ENCODE data around the gene TP53TG5. TPM values are rescaled to one million over a fixed set of nuclear protein-coding genes. Genes with fewer than 3 reads are reported as not detected.
A peak's percentile ranks its signal among the peaks of the same experiment; 100 is the strongest.

The TP53TG5 gene
- total and polyA plus RNA-seq, 2 experiments from 2014 or later: not detected

DNA sequence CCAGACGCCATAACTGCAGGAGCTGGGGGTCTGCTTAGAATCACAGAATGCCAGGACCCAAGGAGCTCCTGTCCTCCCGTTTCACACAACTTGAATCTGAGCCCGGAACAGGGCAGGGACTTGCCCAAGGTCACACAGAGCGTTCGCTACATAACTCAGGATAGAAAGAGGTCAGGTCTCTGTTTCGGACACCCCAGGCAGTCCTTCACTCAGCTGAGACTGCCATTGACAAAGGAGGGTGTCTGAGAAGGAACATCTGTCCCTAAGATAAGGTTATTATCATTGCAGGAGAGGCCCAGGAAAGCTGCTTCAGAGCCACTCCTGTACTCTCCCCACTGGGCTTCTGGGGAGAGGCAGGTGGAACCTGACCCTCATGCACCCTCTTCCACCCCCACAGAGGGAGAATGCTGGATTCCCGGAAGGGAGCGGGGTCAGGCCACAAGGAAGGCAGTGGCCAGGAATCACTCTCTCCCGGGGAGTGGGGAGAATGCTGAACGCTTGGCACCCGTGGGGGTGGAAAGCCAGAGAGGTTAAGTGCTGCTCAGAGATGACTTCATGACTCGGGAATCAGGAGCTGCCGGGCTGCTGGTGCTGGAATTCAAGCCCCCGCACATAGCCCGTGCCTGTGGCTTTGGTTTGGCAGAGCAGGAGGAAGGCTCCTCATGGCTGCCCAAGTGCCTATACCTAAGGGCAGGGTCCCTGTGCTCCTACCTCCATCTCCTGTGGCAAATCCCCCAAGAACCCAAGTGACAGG lies 40.6 kb downstream of the TP53TG5 start:
- peak overlapping the region; percentile 63; the same call in 1 of the 2 replicates for H3K27ac ChIP-seq (ENCODE audit: low read depth)
- DNase-seq (ENCODE audit: low spot score): no peak

More for the DNA sequence above, 40.6 kb downstream of the TP53TG5 start:
- Mint-ChIP-seq H3K27ac (peak overlapping the region; percentile 80), H3K27me3 (ENCODE audit: insufficient read depth, low read depth, poor library complexity) (peaks cover 7% of the 10 kb centered on the region), H3K36me3 (ENCODE audit: low read depth) (peaks cover 35% of the 10 kb centered on the region), H3K4me1 (peaks cover 60% of the 10 kb centered on the region), H3K4me3 (no peak overlapping the region; the same call in 2 of the 3 replicates), H3K9me3 (no peaks in the 10 kb centered on the region)
- no peak for TF ChIP-seq EZH2 (IDR thresholded peaks at IDR 0.05; ENCODE audit: low read depth, unreplicated experiment)
- TF ChIP-seq, protein P1, sequence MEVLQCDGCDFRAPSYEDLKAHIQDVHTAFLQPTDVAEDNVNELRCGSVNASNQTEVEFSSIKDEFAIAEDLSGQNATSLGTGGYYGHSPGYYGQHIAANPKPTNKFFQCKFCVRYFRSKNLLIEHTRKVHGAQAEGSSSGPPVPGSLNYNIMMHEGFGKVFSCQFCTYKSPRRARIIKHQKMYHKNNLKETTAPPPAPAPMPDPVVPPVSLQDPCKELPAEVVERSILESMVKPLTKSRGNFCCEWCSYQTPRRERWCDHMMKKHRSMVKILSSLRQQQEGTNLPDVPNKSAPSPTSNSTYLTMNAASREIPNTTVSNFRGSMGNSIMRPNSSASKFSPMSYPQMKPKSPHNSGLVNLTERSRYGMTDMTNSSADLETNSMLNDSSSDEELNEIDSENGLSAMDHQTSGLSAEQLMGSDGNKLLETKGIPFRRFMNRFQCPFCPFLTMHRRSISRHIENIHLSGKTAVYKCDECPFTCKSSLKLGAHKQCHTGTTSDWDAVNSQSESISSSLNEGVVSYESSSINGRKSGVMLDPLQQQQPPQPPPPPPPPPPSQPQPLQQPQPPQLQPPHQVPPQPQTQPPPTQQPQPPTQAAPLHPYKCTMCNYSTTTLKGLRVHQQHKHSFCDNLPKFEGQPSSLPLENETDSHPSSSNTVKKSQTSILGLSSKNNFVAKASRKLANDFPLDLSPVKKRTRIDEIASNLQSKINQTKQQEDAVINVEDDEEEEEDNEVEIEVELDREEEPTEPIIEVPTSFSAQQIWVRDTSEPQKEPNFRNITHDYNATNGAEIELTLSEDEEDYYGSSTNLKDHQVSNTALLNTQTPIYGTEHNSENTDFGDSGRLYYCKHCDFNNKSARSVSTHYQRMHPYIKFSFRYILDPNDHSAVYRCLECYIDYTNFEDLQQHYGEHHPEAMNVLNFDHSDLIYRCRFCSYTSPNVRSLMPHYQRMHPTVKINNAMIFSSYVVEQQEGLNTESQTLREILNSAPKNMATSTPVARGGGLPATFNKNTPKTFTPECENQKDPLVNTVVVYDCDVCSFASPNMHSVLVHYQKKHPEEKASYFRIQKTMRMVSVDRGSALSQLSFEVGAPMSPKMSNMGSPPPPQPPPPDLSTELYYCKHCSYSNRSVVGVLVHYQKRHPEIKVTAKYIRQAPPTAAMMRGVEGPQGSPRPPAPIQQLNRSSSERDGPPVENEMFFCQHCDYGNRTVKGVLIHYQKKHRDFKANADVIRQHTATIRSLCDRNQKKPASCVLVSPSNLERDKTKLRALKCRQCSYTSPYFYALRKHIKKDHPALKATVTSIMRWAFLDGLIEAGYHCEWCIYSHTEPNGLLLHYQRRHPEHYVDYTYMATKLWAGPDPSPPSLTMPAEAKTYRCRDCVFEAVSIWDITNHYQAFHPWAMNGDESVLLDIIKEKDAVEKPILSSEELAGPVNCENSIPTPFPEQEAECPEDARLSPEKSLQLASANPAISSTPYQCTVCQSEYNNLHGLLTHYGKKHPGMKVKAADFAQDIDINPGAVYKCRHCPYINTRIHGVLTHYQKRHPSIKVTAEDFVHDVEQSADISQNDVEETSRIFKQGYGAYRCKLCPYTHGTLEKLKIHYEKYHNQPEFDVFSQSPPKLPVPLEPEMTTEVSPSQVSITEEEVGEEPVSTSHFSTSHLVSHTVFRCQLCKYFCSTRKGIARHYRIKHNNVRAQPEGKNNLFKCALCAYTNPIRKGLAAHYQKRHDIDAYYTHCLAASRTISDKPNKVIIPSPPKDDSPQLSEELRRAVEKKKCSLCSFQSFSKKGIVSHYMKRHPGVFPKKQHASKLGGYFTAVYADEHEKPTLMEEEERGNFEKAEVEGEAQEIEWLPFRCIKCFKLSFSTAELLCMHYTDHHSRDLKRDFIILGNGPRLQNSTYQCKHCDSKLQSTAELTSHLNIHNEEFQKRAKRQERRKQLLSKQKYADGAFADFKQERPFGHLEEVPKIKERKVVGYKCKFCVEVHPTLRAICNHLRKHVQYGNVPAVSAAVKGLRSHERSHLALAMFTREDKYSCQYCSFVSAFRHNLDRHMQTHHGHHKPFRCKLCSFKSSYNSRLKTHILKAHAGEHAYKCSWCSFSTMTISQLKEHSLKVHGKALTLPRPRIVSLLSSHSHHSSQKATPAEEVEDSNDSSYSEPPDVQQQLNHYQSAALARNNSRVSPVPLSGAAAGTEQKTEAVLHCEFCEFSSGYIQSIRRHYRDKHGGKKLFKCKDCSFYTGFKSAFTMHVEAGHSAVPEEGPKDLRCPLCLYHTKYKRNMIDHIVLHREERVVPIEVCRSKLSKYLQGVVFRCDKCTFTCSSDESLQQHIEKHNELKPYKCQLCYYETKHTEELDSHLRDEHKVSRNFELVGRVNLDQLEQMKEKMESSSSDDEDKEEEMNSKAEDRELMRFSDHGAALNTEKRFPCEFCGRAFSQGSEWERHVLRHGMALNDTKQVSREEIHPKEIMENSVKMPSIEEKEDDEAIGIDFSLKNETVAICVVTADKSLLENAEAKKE (CRISPR knock-in tag; IDR thresholded peaks at IDR 0.05): no peak
- TF ChIP-seq NANOG (IDR thresholded peaks at IDR 0.05; ENCODE audit: borderline replicate concordance): no peak
- TF ChIP-seq ZNF114 (CRISPR knock-in tag; IDR thresholded peaks at IDR 0.05): no peak
- H3K9me2 ChIP-seq (ENCODE audit: insufficient read depth): no peaks in the 10 kb centered on the region
- 0 out of 2 replicates have a peak, but pooled peaks cover 3% of the 10 kb centered on the region for H3F3A ChIP-seq (replicated peaks; ENCODE audit: low read depth)
- peak; percentile 8 for ATAC-seq
- H3K79me2 ChIP-seq (replicated peaks; ENCODE audit: insufficient read depth): peaks cover 65% of the 10 kb centered on the region
- no peak overlapping the region for H3K4me3 ChIP-seq
- H3K4me2 ChIP-seq: no peak overlapping the region
- H4K20me1 ChIP-seq (replicated peaks; ENCODE audit: insufficient read depth): 0 out of 2 replicates have a peak, but pooled peaks cover 2% of the 10 kb centered on the region
- no peak overlapping the region for H2AFZ ChIP-seq
- no peaks in the 10 kb centered on the region for H3K36me3 ChIP-seq (ENCODE audit: insufficient read depth)
- H3K27me3 ChIP-seq (ENCODE audit: insufficient read depth): no peaks in the 10 kb centered on the region
- H3K4me1 ChIP-seq (ENCODE audit: insufficient read depth): peaks cover 51% of the 10 kb centered on the region

All from GM23338 (cell line).